Muscle layer of colon (tissue), 2 donors: ENCODE results near the gene DYDC2.

Experiments used
- H3K27ac ChIP-seq: one replicate; pipeline ENCODE4 v1.7.0; 2013; ENCODE audit warnings: low read depth, mild to moderate bottlenecking, low read length, moderate library complexity
- H3K27me3 ChIP-seq, 2 donors: one replicate each; pipeline ENCODE4 v1.7.0; 2013; ENCODE audit warnings: low read length in 2 of 2, mild to moderate bottlenecking in 2 of 2; ENCODE audit not compliant: insufficient read depth in 2 of 2, control insufficient read depth in 1 of 2
- H3K36me3 ChIP-seq: one replicate; pipeline ENCODE4 v1.7.0; 2013; ENCODE audit warnings: mild to moderate bottlenecking, low read length; ENCODE audit not compliant: insufficient read depth
- H3K4me1 ChIP-seq: one replicate; pipeline ENCODE4 v1.7.0; 2013; ENCODE audit warnings: mild to moderate bottlenecking, low read length; ENCODE audit not compliant: insufficient read depth
- H3K4me3 ChIP-seq, 2 donors: one replicate each; pipeline ENCODE4 v1.7.0; 2013; ENCODE audit warnings: low read length in 2 of 2, low read depth in 1 of 2, mild to moderate bottlenecking in 1 of 2, moderate library complexity in 1 of 2
- H3K9ac ChIP-seq: one replicate; pipeline ENCODE4 v1.7.0; 2013; ENCODE audit warnings: low read length
- H3K9me3 ChIP-seq: one replicate; pipeline ENCODE4 v1.7.0; 2013; ENCODE audit warnings: mild to moderate bottlenecking, low read length
- donor health status: abdominal sarcoma.
- donor health status: Adenocarcinoma of cecum.

DYDC2 gene

GRCh38 chr10:80406204-80406603, 49.6 kb downstream of the DYDC2 start:
- Histone ChIP-seq H3K4me3 (no peak overlapping the region), H3K9ac (no peak overlapping the region), H3K27ac (no peak overlapping the region), H3K4me1 (peaks cover 26% of the 10 kb centered on the region), H3K36me3 (no peaks in the 10 kb centered on the region), H3K27me3 (no peaks in the 10 kb centered on the region), H3K9me3 (no peaks in the 10 kb centered on the region)

DNA sequence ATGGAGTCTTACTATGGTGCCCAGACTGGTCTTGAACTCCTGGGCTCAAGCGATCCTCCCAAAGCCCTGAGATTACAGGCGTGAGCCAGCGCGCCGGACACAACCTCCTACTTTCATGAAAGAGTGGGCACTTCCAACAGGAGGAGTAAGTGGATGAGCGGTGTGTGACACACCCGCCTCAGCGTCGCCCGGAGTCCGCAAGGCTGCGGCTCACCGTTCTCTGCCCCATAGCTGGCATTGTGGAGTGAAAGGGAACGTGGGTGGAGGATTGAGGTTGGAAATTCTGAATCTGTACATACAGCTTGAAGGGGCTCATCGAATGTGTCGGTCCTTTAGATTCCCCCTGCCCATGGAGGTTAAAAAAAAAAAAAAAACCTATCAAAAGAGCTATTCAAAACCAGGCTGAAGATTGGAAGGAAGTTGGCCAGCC, 51.2 kb downstream of the DYDC2 start:
- peaks cover 41% of the 10 kb centered on the region for H3K4me1 ChIP-seq
- no peaks in the 10 kb centered on the region for H3K27me3 ChIP-seq
- H3K4me3 ChIP-seq: peak overlapping the region; percentile 72 to 75
- H3K9me3 ChIP-seq: no peaks in the 10 kb centered on the region
- H3K36me3 ChIP-seq: no peaks in the 10 kb centered on the region
- peak overlapping the region; percentile 61 for H3K27ac ChIP-seq
- H3K9ac ChIP-seq: peak overlapping the region; percentile 66

DNA sequence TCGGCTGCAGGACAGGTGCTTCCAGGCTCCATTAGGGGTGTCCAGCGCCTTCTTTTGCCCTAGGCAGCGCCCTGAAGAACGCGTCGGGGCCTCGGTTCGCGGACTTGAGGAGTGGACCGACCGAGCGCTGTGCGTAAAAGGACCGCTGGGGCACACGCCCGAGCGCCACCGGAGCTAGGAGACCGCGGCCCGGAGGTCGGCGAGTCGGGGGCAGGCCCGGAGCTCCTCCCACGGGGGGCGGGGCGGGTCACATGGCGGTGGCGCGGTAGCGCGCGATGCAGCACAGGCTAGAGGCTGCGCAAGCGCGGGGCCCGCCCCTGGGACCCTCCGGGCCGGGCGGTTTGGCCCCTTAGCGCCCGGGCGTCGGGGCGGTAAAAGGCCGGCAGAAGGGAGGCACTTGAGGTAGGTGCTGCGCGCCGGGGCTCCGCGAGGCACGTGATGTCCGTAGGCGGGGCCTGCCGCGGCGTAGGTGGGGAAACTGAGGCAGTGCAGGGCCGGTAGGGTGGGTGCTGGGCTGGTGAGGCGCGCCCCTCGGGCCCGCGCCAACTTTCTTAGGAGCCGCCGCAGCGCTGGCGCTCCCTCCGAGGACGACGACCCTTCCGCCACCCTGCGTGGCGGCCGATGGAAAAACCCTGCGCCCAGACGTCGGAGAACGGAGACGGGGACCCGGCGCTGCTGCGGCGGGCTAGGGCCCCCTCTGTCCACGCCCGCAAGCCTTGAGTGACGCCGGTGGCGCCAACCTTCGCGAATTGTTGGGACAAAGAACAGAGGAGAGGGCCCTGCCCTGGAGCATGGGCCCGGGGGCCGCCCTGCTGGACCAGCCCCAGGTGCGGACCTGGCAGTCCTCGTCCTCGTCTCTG, 51.9 kb downstream of the DYDC2 start, which contains the start of gene PRXL2A:
Gene PRXL2A, plus strand, starts transcription at position 310 of the 860 bp plus-strand sequence. CDS start 11,917 bp downstream, outside the sequence.
- no peaks in the 10 kb centered on the region for H3K36me3 ChIP-seq
- H3K4me1 ChIP-seq: peaks cover 47% of the 10 kb centered on the region
- H3K9me3 ChIP-seq: no peaks in the 10 kb centered on the region
- peak within 1 kb of the TSS; percentile 66 for H3K9ac ChIP-seq
- no peaks in the 10 kb centered on the region for H3K27me3 ChIP-seq
- H3K27ac ChIP-seq: peak within 1 kb of the TSS; percentile 61
- peak within 1 kb of the TSS; percentile 72 to 75 for H3K4me3 ChIP-seq

GRCh38 chr10:80409121-80409520, 52.5 kb downstream of the DYDC2 start:
- Histone ChIP-seq H3K27ac (peak overlapping the region; percentile 61), H3K9ac (peak overlapping the region; percentile 59), H3K9me3 (no peaks in the 10 kb centered on the region), H3K4me1 (peaks cover 54% of the 10 kb centered on the region), H3K27me3 (no peaks in the 10 kb centered on the region), H3K36me3 (no peaks in the 10 kb centered on the region), H3K4me3 (peak overlapping the region; percentile 72 to 75)

- no peak overlapping the region for H3K9ac ChIP-seq
- peaks cover 63% of the 10 kb centered on the region for H3K4me1 ChIP-seq
- H3K4me3 ChIP-seq: peak overlapping the region in 1 of 2 donors; percentile 13
These were observed 53.5 kb downstream of the DYDC2 start for GRCh38 chr10:80410122-80410521.

DNA sequence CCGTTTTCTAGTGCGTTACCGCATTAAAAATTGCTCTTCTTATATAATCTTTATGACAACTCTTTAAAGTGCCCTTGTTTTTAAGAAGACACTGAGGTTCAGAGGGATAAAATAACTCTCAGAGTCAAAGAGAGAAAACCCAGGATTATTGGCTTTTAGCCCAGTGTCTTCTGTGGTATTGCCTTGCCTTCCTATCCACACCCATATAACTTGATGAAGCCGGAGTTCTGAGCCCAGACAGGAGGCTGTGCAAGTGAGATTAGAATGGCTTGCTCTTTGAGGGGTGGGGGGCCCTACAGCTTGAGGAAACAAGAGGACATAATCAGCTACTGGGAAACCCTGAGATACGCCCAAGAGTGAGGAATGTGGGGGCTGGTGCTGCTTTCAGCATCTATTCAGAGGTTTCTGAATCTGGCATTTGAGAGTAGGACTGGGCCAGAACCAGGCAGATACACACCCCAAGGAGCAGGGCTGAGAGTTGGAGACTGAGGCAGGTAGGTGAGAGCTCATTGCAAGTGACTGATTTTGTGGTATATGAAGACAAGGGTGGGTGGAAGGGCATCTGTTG, 54.1 kb downstream of the DYDC2 start:
- peak overlapping the region in 1 of 2 donors; percentile 13 for H3K4me3 ChIP-seq

More at GRCh38 chr10:80410122-80410521, 53.5 kb downstream of the DYDC2 start:
- Histone ChIP-seq H3K36me3 (no peaks in the 10 kb centered on the region), H3K27me3 (no peaks in the 10 kb centered on the region), H3K9me3 (no peaks in the 10 kb centered on the region), H3K27ac (peak overlapping the region; percentile 61)

GRCh38 chr10:80411267-80411668, 54.7 kb downstream of the DYDC2 start:
- Histone ChIP-seq H3K36me3 (no peaks in the 10 kb centered on the region), H3K27ac (no peak overlapping the region), H3K4me1 (peaks cover 74% of the 10 kb centered on the region), H3K4me3 (no peak overlapping the region), H3K27me3 (no peaks in the 10 kb centered on the region), H3K9ac (no peak overlapping the region), H3K9me3 (no peaks in the 10 kb centered on the region)

More for the DNA sequence above, 54.1 kb downstream of the DYDC2 start:
- Histone ChIP-seq H3K9ac (no peak overlapping the region), H3K27me3 (no peaks in the 10 kb centered on the region), H3K4me1 (peaks cover 68% of the 10 kb centered on the region), H3K9me3 (no peaks in the 10 kb centered on the region), H3K27ac (peak overlapping the region; percentile 35), H3K36me3 (no peaks in the 10 kb centered on the region)

DNA sequence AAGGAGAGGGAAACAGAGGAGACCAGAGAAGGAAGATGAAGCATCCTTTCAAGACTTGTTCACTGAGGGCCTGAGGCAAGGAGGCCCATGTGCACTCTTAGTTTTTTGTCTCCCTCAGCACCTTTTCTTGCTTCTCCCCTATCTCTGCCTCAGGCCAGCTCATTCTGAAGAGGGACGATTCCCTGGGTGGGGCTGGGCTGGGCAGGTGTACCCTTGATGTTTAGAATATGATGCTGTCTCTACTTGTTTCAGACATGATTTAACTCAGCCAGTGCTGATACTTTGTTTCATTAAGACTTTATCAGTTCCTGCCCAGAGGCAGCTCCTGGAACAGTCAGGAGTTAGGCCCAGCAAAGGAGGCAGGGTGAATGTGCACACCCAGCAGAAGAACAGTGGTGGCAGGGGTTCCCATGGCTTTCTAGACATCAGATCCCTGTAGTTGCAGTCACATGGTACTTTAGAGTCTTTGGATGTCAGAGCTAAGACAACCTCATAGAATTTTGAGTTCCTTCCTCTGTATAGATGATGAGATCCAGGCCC, 55.2 kb downstream of the DYDC2 start:
- H3K36me3 ChIP-seq: no peaks in the 10 kb centered on the region
- H3K4me3 ChIP-seq: no peak overlapping the region
- no peak overlapping the region for H3K27ac ChIP-seq
- no peaks in the 10 kb centered on the region for H3K27me3 ChIP-seq
- peaks cover 79% of the 10 kb centered on the region for H3K4me1 ChIP-seq
- no peaks in the 10 kb centered on the region for H3K9me3 ChIP-seq
- H3K9ac ChIP-seq: no peak overlapping the region

DNA sequence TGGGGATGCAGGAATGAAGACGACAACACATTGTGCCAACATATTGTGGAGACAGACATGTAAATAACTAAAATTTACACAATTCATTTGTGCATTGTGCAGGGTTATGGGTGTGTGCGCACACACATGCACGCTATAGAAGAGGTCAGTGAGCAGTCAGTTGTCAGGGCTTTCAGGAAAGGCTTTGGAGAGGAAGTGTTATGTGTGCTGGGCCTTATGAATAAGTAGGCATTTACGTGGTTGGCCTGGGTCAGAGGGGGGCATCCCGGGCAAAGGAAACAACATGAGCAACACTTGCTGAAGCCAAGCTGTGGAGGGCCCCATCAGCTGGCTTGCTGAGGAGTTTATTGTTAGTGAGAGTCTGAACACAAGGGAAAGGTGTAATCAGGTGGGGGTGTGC, 55.9 kb downstream of the DYDC2 start:
- Histone ChIP-seq H3K27me3 (no peaks in the 10 kb centered on the region), H3K4me3 (no peak overlapping the region), H3K9ac (no peak overlapping the region), H3K9me3 (no peaks in the 10 kb centered on the region), H3K27ac (no peak overlapping the region), H3K36me3 (no peaks in the 10 kb centered on the region), H3K4me1 (peaks cover 80% of the 10 kb centered on the region)

DNA sequence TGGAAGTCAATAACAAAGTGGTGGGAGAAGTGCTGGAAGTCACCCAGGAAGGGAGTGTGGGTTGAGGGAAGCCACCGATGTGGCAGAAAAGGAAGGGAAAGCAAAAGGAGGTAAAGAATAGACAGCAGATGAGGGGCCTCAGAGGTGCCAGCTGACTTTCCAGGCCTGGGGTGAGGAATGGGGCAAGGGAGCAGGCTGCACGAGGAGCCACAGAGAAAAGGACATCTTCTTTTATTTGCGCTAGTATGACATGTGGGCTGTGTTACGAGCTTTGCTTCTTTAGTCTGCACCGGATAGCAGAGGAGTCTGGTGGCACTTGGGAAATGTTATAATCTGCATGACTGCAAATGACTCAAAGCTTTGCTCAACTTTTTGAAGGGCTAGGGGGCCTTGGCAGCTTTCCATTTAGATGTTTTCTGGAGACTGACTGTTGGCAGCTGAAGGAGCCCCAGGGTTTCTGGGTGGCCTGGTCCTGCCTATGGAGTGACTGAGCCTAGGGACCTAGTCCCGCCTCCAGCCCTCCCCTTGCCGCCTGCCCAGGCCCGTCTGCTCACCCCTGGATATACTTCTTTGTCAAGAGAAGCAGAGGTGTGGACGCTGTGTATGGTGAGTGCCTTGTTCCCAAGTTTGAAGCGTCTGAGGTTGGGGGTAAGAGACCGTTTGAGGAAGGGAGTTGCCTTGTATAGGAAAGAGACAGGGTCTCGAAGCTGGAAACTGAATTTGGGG, 56.9 kb downstream of the DYDC2 start:
- Histone ChIP-seq H3K4me1 (peaks cover 77% of the 10 kb centered on the region), H3K27me3 (no peaks in the 10 kb centered on the region), H3K27ac (peak overlapping the region; percentile 19), H3K4me3 (no peak overlapping the region), H3K36me3 (no peaks in the 10 kb centered on the region), H3K9ac (no peak overlapping the region), H3K9me3 (no peaks in the 10 kb centered on the region)
